Measurements from ENCODE around the gene DHH.
"Not testable (repeated sequence)": the region's sequence is repeated elsewhere in the genome, so short reads cannot be mapped to it uniquely, and the experiment has no call there.

The DHH gene

DNA sequence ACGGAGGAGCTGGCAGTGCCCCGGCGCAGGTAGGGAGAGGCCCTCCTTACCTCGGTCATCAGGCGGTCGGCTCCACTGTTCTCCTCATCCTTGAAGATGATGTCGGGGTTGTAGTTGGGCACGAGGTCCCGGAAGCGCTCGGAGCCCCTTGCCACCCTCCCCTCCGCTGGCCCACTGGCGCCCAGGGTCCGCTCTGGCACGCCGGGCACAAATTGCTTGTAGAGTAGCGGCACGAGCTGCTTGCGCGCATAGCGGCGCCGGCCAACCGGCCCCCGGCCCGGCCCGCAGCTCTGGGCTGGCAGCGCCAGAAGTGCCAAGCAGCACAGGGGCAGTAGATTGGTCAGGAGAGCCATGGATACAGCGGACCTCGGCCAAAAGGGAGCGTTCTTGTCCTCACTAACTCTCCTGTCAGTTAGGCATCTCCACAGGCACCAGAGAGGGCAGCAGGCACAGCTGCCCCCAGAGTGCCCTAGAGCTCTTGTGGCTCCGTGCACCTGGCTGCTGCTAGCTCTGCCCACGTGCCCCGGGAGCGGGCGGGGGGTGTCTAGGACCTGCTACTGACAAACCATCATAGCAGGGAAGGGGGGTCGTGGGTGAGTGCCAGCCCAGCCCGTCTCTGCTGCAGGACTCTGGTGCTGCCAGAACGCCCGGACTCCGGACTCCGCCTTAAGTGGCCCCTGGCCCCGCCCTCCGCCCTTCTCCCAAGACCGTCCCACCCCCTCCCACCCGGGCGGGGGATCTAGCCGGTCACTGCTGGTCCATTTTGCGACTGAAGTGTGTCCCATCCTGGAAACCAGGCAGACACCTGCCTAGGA lies at the start of gene DHH:
Gene DHH (minus strand): TSS at position 642 of the 815 bp plus-strand sequence. CDS start 289 bp downstream, at position 353.
- peak in 1 of 2 experiments; percentile 12 for DNase-seq

- no peak for DNase-seq
Measured at GRCh38 chr12:49144384-49144783, 49.8 kb upstream of the DHH start.

- no peak for DNase-seq
Measured at GRCh38 chr12:49138999-49139398, 44.4 kb upstream of the DHH start.

GRCh38 chr12:49138587-49138986 lies 44.0 kb upstream of the DHH start:
- DNase-seq, result no peak

DNA sequence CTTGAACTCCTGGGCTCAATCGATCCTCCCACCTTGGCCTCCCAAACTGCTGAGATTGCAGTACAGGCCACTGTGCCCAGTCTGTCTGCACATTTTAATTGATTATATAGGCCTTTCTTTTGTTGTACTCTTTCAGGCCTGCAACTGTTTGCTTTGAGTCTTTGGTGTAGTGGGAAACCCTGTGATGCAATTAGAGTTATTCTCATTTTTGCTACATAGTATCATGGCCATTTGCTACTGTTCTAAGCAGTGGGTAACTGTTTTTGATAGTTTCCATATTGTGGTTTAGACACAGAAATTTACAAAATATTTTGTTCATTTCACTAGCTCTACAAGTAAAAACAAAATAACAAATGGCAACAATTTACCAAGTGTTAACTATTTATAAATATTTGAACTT lies 42.9 kb upstream of the DHH start:
- no peak for DNase-seq

GRCh38 chr12:49136997-49137396 lies 42.4 kb upstream of the DHH start:
- not testable (repeated sequence) for DNase-seq

GRCh38 chr12:49133590-49133989 lies 39.0 kb upstream of the DHH start:
- no peak for DNase-seq

- DNase-seq, result no peak
Measured at GRCh38 chr12:49133014-49133413, 38.4 kb upstream of the DHH start.

- no peak for DNase-seq
Measured at GRCh38 chr12:49131894-49132461, 37.4 kb upstream of the DHH start.

- peak; percentile 88 to 92 for DNase-seq
Measured at GRCh38 chr12:49131051-49131893, 36.7 kb upstream of the DHH start, which contains the start of gene TUBA1B. TUBA1B (minus strand) TSS chr12:49131395; CDS start chr12:49131300, 95 bp downstream.

GRCh38 chr12:49130151-49131050 lies 35.8 kb upstream of the DHH start:
- DNase-seq, result peak; percentile 91 to 94

GRCh38 chr12:49129332-49130150 lies 34.9 kb upstream of the DHH start:
- DNase-seq, result peak in 1 of 2 experiments; percentile 10

- DNase-seq, result not testable (repeated sequence)
Measured at GRCh38 chr12:49127971-49128370, 33.4 kb upstream of the DHH start.

- no peak for DNase-seq
Measured at GRCh38 chr12:49126852-49127763, 32.5 kb upstream of the DHH start.

DNA sequence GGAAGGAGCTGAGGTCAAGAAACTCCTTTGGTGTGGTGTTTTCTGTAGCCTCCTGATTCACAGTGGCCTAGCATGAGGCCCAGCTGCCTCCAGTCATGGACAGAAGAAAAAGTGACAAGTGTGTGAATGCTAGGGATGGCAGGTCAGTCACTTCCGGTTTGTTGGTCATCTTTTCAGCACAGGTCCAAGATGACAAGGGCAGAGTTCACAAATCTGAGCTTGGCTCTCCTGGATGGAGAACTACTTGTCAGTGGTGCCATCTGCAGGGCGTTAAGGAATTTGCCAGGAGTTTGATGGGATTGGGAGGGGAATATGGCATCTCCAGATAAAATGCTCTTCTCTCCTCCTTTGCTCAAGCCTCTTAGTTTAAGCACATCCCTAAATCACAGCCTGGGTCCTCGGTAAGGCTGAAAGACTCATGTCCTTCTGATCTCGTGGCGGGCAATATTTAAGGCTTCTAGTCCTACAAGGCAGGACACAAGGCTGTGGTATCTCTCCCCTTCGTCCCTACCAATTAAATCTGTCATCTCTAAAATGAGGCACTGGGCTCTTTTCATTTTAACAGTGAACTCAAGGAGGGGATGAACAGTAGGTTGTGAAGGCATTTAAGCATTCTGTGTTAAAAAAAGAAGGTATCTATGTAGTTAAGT lies 26.6 kb upstream of the DHH start:
- no peak for DNase-seq

DNA sequence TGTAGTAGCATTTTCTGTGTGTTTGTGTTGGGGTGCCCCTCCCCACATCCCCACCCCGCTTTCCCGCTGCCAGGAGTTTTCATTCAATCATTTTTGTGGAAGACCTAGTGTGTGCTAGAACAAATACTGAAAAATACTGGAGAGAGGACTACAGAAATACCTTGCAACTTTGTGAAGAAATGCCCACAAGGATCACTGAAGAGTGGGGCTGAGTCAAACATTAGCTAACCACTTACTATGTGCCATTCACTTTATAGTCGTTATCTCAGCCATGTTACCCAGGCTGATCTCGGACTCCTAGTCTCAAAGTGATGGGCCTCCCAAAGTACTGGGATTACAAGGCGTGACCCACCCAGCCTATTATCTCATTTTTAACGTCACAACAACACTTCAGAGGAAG lies 16.6 kb upstream of the DHH start:
- no peak for DNase-seq

DNA sequence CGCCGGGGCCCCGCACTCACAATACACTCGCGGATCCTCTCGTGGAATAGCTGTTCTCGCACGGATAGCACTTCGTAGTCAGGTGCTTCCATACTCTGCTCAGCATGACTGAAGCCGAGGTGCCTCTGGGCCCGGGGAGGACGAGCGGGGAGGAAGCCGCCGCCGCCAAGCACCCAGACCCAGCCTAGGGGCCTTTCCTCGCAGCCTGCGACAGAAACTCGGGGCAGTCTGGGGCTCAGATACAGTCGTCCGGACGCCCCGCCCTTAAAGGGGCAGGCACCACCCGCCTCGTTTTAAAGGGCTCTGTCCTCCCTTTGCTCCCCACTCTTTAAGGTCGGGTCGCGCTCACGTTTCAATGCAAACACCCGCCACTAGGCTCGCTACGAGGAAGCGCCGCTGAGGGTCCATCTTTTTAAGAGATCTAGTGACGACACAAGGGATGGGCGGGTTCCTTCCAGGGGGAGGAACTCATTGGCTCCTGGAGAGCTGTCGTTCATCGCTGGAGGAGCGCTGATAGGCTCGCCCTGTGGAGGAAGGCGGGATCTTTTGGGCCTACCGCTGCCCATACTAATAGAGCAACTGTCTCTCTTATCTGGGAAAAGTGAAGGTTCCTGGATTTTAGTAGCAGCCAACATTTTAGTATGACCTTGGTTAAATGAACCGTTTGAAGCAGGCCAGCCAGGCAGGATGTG lies 16.0 kb upstream of the DHH start, which contains the start of gene LMBR1L:
Gene LMBR1L (minus strand): TSS at position 384 of the 692 bp plus-strand sequence. CDS start 292 bp downstream, at position 92.
- peak; percentile 86 to 96 for DNase-seq

- no peak for DNase-seq
Measured at GRCh38 chr12:49109641-49110463, 15.3 kb upstream of the DHH start.
